Right lobe of liver (tissue), 4 donors: ENCODE measurements around the gene DNAAF8.

Experiments
- POLR2A ChIP-seq: fragments of 450-650 bp; IDR thresholded peaks from one replicate; pipeline ENCODE4 v1.6.1; 2017; ENCODE audit warnings: antibody characterized with exemption, mild to moderate bottlenecking
- TF ChIP-seq, protein P1 (sequence below), 4 donors: fragments of 200-600 bp in 3 of 4; fragments of 450-650 bp in 1 of 4; IDR thresholded peaks; one replicate each; pipeline versions ENCODE4 v1.5.1 to v1.8.0; 2016 to 2022; ENCODE audit warnings: antibody characterized with exemption in 4 of 4, mild to moderate bottlenecking in 2 of 4
- donor health status: DM: no; HTN: no; CAD: no.
- donor health status: DM: no; HTN: no; CAD: no.
- donor health status: DM: no; HTN: yes; CAD: no.

DNA sequence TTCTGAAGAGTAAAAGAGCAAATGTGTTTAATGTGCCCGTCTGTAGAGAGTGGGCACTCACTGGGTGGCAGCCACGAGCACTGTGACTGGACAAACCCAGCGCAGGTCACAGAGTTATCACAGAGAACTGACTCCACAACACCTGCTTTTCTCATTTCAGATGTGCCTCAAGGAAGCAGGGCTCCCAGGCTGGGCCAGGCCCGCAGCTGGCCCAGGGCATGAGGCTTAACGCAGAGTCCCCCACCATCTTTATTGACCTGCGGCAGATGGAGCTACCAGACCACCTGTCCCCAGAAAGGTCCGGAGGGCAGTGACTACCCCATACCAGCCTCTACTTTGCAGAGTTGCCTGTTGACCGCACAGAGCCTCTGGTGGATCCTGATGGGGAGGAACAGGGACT lies 11.9 kb downstream of the DNAAF8 start:
- TF ChIP-seq, protein P1, sequence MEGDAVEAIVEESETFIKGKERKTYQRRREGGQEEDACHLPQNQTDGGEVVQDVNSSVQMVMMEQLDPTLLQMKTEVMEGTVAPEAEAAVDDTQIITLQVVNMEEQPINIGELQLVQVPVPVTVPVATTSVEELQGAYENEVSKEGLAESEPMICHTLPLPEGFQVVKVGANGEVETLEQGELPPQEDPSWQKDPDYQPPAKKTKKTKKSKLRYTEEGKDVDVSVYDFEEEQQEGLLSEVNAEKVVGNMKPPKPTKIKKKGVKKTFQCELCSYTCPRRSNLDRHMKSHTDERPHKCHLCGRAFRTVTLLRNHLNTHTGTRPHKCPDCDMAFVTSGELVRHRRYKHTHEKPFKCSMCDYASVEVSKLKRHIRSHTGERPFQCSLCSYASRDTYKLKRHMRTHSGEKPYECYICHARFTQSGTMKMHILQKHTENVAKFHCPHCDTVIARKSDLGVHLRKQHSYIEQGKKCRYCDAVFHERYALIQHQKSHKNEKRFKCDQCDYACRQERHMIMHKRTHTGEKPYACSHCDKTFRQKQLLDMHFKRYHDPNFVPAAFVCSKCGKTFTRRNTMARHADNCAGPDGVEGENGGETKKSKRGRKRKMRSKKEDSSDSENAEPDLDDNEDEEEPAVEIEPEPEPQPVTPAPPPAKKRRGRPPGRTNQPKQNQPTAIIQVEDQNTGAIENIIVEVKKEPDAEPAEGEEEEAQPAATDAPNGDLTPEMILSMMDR (IDR thresholded peaks at IDR 0.05): no peak
- no peak for TF ChIP-seq POLR2A
